Measurements from ENCODE around the gene FGD1.
A peak's percentile ranks its signal among the peaks of the same experiment; 100 is the strongest.

FGD1 gene

GRCh38 chrX:54419559-54420302 is 76.3 kb downstream of the FGD1 start:
- Mint-ChIP-seq H3K9me3 (peaks cover 61% of the 10 kb centered on the region), H3K36me3 (ENCODE audit: low read depth) (no peaks in the 10 kb centered on the region), H3K27me3 (ENCODE audit: low read depth, poor library complexity) (peaks cover 2% of the 10 kb centered on the region), H3K4me1 (peaks cover 9% of the 10 kb centered on the region), H3K4me3 (no peak overlapping the region), H3K27ac (no peak overlapping the region)
- TF ChIP-seq, protein P1, sequence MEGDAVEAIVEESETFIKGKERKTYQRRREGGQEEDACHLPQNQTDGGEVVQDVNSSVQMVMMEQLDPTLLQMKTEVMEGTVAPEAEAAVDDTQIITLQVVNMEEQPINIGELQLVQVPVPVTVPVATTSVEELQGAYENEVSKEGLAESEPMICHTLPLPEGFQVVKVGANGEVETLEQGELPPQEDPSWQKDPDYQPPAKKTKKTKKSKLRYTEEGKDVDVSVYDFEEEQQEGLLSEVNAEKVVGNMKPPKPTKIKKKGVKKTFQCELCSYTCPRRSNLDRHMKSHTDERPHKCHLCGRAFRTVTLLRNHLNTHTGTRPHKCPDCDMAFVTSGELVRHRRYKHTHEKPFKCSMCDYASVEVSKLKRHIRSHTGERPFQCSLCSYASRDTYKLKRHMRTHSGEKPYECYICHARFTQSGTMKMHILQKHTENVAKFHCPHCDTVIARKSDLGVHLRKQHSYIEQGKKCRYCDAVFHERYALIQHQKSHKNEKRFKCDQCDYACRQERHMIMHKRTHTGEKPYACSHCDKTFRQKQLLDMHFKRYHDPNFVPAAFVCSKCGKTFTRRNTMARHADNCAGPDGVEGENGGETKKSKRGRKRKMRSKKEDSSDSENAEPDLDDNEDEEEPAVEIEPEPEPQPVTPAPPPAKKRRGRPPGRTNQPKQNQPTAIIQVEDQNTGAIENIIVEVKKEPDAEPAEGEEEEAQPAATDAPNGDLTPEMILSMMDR (IDR thresholded peaks at IDR 0.05) = no peak
- DNase-seq = no peak

DNA sequence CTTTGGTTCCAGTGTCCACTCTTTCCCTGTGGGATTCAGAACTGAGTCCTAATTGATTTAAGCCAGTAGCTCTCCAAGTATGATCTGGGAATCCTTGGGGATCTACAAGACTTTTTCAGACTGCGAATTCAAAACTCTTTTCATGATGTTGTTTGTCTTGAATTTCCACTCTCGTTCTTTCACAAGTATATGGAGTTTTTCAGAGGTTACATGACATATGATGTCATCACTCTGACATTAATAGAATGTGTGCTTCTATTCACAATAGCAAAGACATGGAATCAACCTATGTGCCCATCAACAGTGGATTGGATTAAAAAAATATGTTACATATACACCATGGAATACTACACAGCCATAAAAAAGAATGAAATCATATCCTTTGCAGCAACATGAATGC is 79.1 kb downstream of the FGD1 start:
- no peak for DNase-seq
- H3K4me1 Mint-ChIP-seq = peaks cover 9% of the 10 kb centered on the region
- H3K4me3 Mint-ChIP-seq = no peak overlapping the region
- no peaks in the 10 kb centered on the region for H3K36me3 Mint-ChIP-seq (ENCODE audit: low read depth)
- no peak overlapping the region for H3K27ac Mint-ChIP-seq
- peaks cover 2% of the 10 kb centered on the region for H3K27me3 Mint-ChIP-seq (ENCODE audit: low read depth, poor library complexity)
- peaks cover 61% of the 10 kb centered on the region for H3K9me3 Mint-ChIP-seq
- TF ChIP-seq, protein P1 (IDR thresholded peaks at IDR 0.05) = no peak

DNA sequence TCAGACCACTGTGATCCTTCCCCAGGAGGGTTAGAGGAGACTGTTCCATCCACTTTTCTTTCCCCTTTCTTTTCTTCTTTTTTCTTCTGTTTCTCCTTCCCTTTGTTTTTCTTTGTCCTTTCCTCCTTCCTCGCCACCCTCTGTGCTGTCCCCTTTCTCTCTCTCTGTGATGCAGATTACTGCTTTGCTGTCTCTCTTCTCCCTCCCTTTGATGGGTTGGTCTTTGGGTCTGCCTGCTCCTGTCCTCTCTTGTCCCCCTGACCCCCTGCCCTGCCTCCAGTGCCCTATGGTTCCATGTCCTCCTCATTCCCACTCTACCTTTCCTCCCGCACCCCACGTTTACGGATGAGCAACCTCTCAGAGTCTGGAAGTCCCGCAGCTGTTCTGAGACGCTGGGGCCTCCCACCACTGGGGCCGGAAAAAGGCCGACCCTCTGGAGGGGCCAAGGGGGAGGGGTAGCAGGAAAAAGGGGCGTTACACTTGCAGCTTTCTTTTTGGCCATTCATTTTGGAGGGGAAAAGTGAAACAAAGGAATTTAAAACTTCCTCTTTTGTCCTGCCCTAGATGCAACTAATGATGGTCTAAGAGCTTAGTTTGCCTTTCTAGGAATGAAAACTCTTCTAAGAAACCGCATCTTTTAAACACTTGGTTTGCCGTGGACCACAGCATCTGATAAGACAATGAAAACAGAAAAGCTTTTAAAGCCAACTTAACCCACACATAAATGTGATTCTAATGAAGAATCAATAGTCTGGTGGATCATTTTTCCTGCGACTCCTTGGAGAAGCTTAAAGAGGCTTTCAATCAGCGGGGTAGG is 80.3 kb downstream of the FGD1 start:
- H3K27me3 Mint-ChIP-seq (ENCODE audit: low read depth, poor library complexity) = no peaks in the 10 kb centered on the region
- H3K9me3 Mint-ChIP-seq = peaks cover 64% of the 10 kb centered on the region
- H3K4me1 Mint-ChIP-seq = peaks cover 9% of the 10 kb centered on the region
- peak; percentile 11 for DNase-seq
- H3K4me3 Mint-ChIP-seq = peak overlapping the region; percentile 42
- H3K36me3 Mint-ChIP-seq (ENCODE audit: low read depth) = no peaks in the 10 kb centered on the region
- H3K27ac Mint-ChIP-seq = no peak overlapping the region
- TF ChIP-seq, protein P1 (IDR thresholded peaks at IDR 0.05) = no peak

DNA sequence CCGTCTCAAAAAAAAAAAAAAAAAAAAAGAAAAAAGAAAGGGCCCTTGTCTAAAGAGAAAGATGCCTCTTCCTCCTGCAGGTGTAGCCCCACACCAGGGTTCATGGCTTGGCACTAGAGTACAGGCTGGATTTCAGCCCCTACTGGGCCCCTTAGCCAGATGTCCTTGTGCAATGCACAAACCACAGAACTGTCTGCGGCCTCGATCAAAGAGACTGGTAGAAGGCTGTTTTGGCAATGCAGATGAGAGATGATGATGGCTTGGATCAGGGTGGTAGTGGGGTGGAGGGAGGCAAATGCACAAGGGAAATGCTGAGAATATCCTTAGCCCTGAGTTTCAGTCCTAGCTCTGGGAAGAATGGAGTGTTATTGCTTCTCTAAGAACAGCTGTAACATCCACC is 82.3 kb downstream of the FGD1 start:
- Mint-ChIP-seq H3K36me3 (ENCODE audit: low read depth) (no peaks in the 10 kb centered on the region), H3K4me1 (peaks cover 9% of the 10 kb centered on the region), H3K27ac (no peak overlapping the region), H3K4me3 (no peak overlapping the region), H3K27me3 (ENCODE audit: low read depth, poor library complexity) (no peaks in the 10 kb centered on the region), H3K9me3 (peaks cover 55% of the 10 kb centered on the region)
- TF ChIP-seq, protein P1 (IDR thresholded peaks at IDR 0.05) = no peak
- no peak for DNase-seq

- no peak for DNase-seq
- Mint-ChIP-seq H3K9me3 (peaks cover 63% of the 10 kb centered on the region), H3K36me3 (ENCODE audit: low read depth) (no peaks in the 10 kb centered on the region), H3K4me1 (peaks cover 9% of the 10 kb centered on the region), H3K27ac (no peak overlapping the region), H3K4me3 (no peak overlapping the region), H3K27me3 (ENCODE audit: low read depth, poor library complexity) (peaks cover 3% of the 10 kb centered on the region)
- TF ChIP-seq, protein P1 (IDR thresholded peaks at IDR 0.05) = no peak
Observed at GRCh38 chrX:54411732-54412131, 84.3 kb downstream of the FGD1 start.
